GM18498 (cell line): ENCODE results near the gene ALG12.

ENCODE experiments used
- ATAC-seq: cut with Tn5 transposase; IDR thresholded peaks from one replicate; pipeline ENCODE4 v1.9.1; 2021; ENCODE audit warnings: mild to moderate bottlenecking, moderate library complexity; ENCODE audit not compliant: unreplicated experiment

ALG12 gene

GRCh38 chr22:49917974-49918910 is at the start of gene ALG12, which contains the start of gene CRELD2:
Gene ALG12 (minus strand): TSS chr22:49918438. CDS start chr22:49913765, 4,673 bp downstream.
Gene CRELD2 (plus strand): TSS chr22:49918634. CDS start chr22:49918770, 136 bp downstream.
- peak; percentile 90 for ATAC-seq

GRCh38 chr22:49967706-49968208 is 49.5 kb upstream of the ALG12 start:
- no peak for ATAC-seq

- ATAC-seq = no peak
These were observed 48.8 kb upstream of the ALG12 start for GRCh38 chr22:49966774-49967705.

GRCh38 chr22:49966041-49966773 is 48.0 kb upstream of the ALG12 start:
- ATAC-seq = no peak

- ATAC-seq = no peak
These were observed 47.1 kb upstream of the ALG12 start for GRCh38 chr22:49965091-49966040.

- no peak for ATAC-seq
These were observed 46.2 kb upstream of the ALG12 start for GRCh38 chr22:49964136-49965090.

DNA sequence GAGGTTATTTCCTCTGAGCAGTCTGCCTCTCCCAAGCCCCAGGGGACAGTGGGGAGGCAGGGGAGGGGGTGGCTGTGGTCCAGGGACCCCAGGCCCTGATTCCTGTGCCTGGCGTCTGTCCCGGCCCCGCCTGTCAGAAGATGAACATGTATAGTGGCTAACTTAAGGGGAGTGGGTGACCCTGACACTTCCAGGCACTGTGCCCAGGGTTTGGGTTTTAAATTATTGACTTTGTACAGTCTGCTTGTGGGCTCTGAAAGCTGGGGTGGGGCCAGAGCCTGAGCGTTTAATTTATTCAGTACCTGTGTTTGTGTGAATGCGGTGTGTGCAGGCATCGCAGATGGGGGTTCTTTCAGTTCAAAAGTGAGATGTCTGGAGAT is 45.4 kb upstream of the ALG12 start:
- ATAC-seq = no peak

GRCh38 chr22:49962751-49963646 is 44.8 kb upstream of the ALG12 start:
- no peak for ATAC-seq

DNA sequence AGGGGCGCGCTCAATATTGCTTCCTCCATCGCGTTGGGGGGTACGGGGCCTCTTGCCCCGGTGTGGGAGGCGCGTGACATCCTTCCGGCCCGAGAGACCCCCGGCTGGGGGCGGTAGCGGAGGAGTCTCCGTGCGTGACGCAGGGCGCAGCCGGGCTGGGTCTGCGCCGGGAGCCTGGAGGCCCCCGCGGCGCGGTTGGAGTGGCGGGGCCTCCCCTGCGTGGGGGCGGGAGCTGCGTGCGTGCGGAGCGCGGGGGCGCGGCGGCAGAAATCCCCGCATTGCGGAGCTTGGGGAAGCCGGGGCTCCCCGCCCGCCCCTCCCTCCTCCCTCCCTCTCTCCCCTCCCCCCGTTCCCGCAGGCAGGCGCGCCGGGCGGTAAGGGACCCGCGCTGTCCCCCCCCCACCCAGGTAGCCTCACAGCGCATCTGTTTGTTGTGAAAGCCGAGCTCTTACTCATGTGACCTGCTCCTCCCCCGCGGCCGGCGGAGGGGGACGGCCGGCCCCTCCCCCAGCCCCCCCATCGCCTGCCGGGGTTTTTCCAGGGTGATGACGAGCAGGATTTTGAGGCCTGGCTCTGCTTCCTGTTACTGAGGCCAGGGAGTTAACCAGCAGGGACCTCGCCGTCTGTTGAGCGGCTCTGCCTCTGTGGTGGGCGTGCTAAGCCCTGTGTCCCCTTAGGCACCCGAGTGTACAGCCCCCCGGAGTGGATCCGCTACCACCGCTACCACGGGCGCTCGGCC is 43.9 kb upstream of the ALG12 start:
- ATAC-seq = no peak

- ATAC-seq = no peak
These were observed 43.4 kb upstream of the ALG12 start for GRCh38 chr22:49961601-49962011.

DNA sequence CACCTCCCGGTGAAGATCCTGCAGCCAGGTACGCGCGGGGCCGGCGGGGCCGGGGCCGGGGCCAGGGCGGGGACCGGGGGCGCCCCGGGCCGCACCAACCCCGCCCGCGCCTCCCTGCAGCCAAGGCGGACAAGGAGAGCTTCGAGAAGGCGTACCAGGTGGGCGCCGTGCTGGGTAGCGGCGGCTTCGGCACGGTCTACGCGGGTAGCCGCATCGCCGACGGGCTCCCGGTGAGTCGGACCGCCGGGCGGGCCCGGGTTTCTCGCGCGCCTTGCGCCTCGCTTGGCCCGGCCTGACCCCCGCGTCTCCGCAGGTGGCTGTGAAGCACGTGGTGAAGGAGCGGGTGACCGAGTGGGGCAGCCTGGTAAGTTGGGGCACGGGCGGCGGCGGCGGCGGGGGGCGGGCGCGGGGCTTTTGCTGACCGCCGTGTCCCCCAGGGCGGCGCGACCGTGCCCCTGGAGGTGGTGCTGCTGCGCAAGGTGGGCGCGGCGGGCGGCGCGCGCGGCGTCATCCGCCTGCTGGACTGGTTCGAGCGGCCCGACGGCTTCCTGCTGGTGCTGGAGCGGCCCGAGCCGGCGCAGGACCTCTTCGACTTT is 42.9 kb upstream of the ALG12 start:
- peak; percentile 0 for ATAC-seq

- ATAC-seq = peak; percentile 73
These were observed 42.1 kb upstream of the ALG12 start, which contains the start of gene PIM3 for GRCh38 chr22:49960159-49961004. Gene PIM3 (plus strand): TSS chr22:49960772. CDS start chr22:49960948, 176 bp downstream.

DNA sequence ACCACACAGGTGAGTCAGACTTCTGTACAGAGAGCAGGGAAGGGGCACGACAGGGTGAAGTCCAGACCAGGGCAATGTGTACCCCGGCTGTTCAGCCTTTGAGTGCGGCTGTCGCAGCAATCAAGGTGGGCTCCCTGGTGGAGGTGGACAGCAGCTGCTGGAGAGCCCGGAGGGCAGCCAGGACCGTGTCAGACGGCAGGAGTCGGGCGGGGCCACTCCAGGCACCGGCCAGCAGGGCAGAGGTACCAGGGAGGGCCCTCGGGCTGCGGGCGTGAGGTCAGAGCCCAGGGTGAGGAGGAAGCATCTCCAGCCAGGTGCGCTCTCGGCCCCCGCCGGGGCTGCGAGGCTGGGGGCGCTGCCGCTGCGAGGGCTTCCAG is 41.5 kb upstream of the ALG12 start:
- no peak for ATAC-seq

DNA sequence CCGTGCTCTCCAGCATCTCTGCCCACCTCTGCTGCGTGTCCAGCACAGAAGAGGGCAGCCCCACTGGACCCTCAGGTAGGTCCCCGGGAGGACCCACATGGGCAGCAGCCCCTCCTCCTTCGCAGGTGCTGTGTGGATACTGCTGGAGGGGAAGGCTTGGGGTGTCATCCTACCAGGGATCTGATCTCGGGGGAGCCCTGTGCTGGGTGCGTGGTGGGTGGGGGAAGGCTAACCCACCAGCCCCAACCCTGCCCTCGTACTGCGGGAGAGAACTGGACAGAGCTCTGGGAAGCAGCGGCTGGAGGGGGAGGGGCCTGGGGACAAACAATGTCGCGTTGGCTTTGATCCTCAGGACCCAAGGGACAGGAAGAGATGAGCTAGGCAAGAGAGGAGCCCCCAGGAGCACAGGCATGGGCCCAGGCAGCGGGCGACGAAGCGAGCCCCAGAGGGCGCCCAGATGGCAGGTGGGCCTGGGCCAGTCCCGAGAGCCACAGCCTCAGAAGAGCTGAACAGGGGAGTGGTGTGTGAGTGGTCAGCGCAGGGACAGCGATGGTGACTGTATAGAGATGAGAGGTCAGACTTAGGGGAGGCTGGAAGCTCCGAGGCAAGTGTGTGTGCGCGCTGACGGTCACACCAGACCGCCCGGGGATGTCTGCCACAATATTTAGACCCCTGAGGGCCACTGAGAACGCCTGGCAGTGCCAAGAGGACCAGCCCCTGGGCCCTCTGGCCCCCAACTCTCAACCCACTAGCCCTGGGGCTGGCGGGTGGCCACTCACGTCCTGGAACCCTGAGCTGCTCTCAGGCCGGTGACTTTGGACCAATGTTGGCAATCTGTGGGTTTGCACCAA is 40.9 kb upstream of the ALG12 start:
- ATAC-seq = no peak
